Liver (tissue), 9 donors: ENCODE results near the gene NGF. TPM values are rescaled to one million over a fixed set of nuclear protein-coding genes. Genes with fewer than 3 reads are reported as not detected.

Experiments
- DNase-seq: peaks from one replicate; pipeline ENCODE4 v3.0.0-alpha.2; 2017; ENCODE audit warnings: low spot score
- H3K27ac ChIP-seq, 2 donors: one replicate each; pipeline ENCODE4 v1.7.0; 2013; ENCODE audit warnings: inconsistent platforms in 2 of 2, low read length in 2 of 2, control low read depth in 1 of 2, low read depth in 1 of 2, mild to moderate bottlenecking in 1 of 2
- H3K27me3 ChIP-seq, 4 donors: one replicate each; pipeline versions ENCODE4 v1.6.1 to v1.7.0; 2013; ENCODE audit warnings: low read length in 3 of 4, inconsistent platforms in 1 of 4, mild to moderate bottlenecking in 1 of 4, moderate library complexity in 1 of 4; ENCODE audit not compliant: control insufficient read depth in 4 of 4, insufficient read depth in 4 of 4
- H3K36me3 ChIP-seq, 4 donors: one replicate each; pipeline versions ENCODE4 v1.6.1 to v1.7.0; 2013; ENCODE audit warnings: low read length in 3 of 4, mild to moderate bottlenecking in 3 of 4, low read depth in 1 of 4, moderate library complexity in 1 of 4; ENCODE audit not compliant: control insufficient read depth in 4 of 4, insufficient read depth in 3 of 4
- H3K4me1 ChIP-seq, 4 donors: one replicate each; pipeline versions ENCODE4 v1.6.1 to v1.7.0; 2013; ENCODE audit warnings: low read length in 3 of 4, mild to moderate bottlenecking in 3 of 4, moderate library complexity in 1 of 4; ENCODE audit not compliant: control insufficient read depth in 4 of 4, insufficient read depth in 4 of 4
- H3K4me3 ChIP-seq, 3 donors: one replicate each; pipeline versions ENCODE4 v1.6.1 to v1.7.0; 2013; ENCODE audit warnings: low read length in 3 of 3, control low read depth in 1 of 3, low read depth in 1 of 3, mild to moderate bottlenecking in 1 of 3
- H3K9ac ChIP-seq, 2 donors: one replicate each; pipeline ENCODE4 v1.7.0; 2013; ENCODE audit warnings: low read length in 2 of 2, mild to moderate bottlenecking in 2 of 2, moderate library complexity in 2 of 2, control low read depth in 1 of 2, low read depth in 1 of 2
- H3K9me3 ChIP-seq, 4 donors: one replicate each; pipeline versions ENCODE4 v1.6.1 to v1.7.0; 2013; ENCODE audit warnings: low read length in 3 of 4; ENCODE audit not compliant: control insufficient read depth in 4 of 4
- ATF3 ChIP-seq: IDR thresholded peaks from 2 replicates; pipeline ENCODE4 v1.6.1; 2016; ENCODE audit warnings: antibody characterized with exemption
- GABPA ChIP-seq, 2 donors: IDR thresholded peaks in 1 of 2; conservative IDR thresholded peaks in 1 of 2; 2 replicates each; pipeline ENCODE4 v1.6.1; 2016; ENCODE audit warnings: antibody characterized with exemption in 2 of 2, mild to moderate bottlenecking in 1 of 2, moderate library complexity in 1 of 2
- NR2F2 ChIP-seq: IDR thresholded peaks from 2 replicates; pipeline ENCODE4 v1.6.1; 2016; ENCODE audit warnings: antibody characterized with exemption
- RAD21 ChIP-seq, 2 donors: IDR thresholded peaks; 2 replicates each; pipeline ENCODE4 v1.6.1; 2016; ENCODE audit warnings: antibody characterized with exemption in 2 of 2, mild to moderate bottlenecking in 2 of 2
- SP1 ChIP-seq: IDR thresholded peaks from 2 replicates; pipeline ENCODE4 v1.6.1; 2018; ENCODE audit warnings: antibody characterized with exemption, mild to moderate bottlenecking
- TAF1 ChIP-seq: conservative IDR thresholded peaks from 2 replicates; pipeline ENCODE4 v1.6.1; 2016; ENCODE audit warnings: antibody characterized with exemption, mild to moderate bottlenecking
- WGBS: extraction: QIAGEN DNeasy Blood & Tissue Kit; methylation state at CpG from one replicate; pipeline ENCODE4 v1.1.7; 2013; 5-methylcytosine and 5-hydroxymethylcytosine counted together
- polyA plus RNA-seq, 2 donors: library from polyadenylated mRNA; stranded (reverse) in 1 of 2; unstranded in 1 of 2; fragments of 200-250 nt in 1 of 2; fragments of >200 nt in 1 of 2; fragmentation: Nextera tagmentation in 1 of 2; extraction: Ambion mirVana in 1 of 2; gene quantifications; one replicate each; pipeline versions ENCODE4 v1.2.1 to v1.2.3, GENCODE V29; 2013 to 2015
- total RNA-seq, 2 donors: library from RNA; depleted of rRNA; stranded (reverse); fragments of >200 nt; gene quantifications; one replicate each; pipeline ENCODE4 v1.2.3, GENCODE V29; 2014
- TF ChIP-seq, protein P1 (sequence below): IDR thresholded peaks from 2 replicates; pipeline ENCODE4 v1.6.1; 2016; ENCODE audit warnings: antibody characterized with exemption, mild to moderate bottlenecking
- TF ChIP-seq, protein P2 (sequence below): IDR thresholded peaks from 2 replicates; pipeline ENCODE4 v1.6.1; 2016; ENCODE audit warnings: antibody characterized with exemption
- TF ChIP-seq, protein P3 (sequence below): IDR thresholded peaks from 2 replicates; pipeline ENCODE4 v1.6.1; 2016; ENCODE audit warnings: antibody characterized with exemption
- donor health status: healthy.
- donor health status: healthy.
- donor health status: healthy.
- donor health status: healthy.
- donor health status: healthy.

Gene NGF
- total and polyA plus RNA-seq, 4 donors, result 0.79 to 2.1 (median 1.2) TPM

GRCh38 chr1:115280064-115280463, 58.0 kb downstream of the NGF start:
- 80% methylated on average over 8 of the region's 8 CpGs for WGBS
- TF ChIP-seq, protein P1, sequence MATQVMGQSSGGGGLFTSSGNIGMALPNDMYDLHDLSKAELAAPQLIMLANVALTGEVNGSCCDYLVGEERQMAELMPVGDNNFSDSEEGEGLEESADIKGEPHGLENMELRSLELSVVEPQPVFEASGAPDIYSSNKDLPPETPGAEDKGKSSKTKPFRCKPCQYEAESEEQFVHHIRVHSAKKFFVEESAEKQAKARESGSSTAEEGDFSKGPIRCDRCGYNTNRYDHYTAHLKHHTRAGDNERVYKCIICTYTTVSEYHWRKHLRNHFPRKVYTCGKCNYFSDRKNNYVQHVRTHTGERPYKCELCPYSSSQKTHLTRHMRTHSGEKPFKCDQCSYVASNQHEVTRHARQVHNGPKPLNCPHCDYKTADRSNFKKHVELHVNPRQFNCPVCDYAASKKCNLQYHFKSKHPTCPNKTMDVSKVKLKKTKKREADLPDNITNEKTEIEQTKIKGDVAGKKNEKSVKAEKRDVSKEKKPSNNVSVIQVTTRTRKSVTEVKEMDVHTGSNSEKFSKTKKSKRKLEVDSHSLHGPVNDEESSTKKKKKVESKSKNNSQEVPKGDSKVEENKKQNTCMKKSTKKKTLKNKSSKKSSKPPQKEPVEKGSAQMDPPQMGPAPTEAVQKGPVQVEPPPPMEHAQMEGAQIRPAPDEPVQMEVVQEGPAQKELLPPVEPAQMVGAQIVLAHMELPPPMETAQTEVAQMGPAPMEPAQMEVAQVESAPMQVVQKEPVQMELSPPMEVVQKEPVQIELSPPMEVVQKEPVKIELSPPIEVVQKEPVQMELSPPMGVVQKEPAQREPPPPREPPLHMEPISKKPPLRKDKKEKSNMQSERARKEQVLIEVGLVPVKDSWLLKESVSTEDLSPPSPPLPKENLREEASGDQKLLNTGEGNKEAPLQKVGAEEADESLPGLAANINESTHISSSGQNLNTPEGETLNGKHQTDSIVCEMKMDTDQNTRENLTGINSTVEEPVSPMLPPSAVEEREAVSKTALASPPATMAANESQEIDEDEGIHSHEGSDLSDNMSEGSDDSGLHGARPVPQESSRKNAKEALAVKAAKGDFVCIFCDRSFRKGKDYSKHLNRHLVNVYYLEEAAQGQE, result no peak
- TF ChIP-seq TAF1, result no peak
- no peak for TF ChIP-seq NR2F2
- TF ChIP-seq ATF3, result no peak
- TF ChIP-seq SP1, result no peak
- TF ChIP-seq RAD21 (IDR thresholded peaks at IDR 0.05), result no peak
- no peak for DNase-seq
- H3K9me3 ChIP-seq, result peaks cover 0 to 8% (median 3%) of the 10 kb centered on the region in 4 donors
- peaks cover 0 to 2% (median 0%) of the 10 kb centered on the region in 4 donors for H3K27me3 ChIP-seq
- no peak overlapping the region for H3K9ac ChIP-seq
- H3K27ac ChIP-seq, result no peak overlapping the region
- no peaks in the 10 kb centered on the region for H3K36me3 ChIP-seq
- H3K4me1 ChIP-seq, result no peaks in the 10 kb centered on the region
- H3K4me3 ChIP-seq, result no peak overlapping the region

DNA sequence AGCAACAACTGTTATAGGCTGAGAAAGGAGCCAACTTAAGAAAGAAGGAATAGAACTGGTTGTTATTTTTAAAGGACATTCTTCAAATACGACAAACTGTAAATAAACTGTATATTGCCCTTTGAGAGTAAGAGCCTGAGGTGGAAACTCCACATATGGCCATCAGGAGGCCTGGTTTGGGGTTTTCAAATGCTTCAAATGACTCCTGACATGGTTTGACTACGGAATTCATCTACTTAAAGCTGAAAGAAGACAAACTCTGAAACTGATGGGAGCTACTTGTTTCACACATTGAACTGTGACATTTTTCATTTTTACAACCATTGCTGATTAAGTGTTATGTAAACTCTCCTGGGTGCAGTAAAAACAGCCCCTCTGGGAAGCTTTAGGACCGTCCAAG, 59.8 kb downstream of the NGF start:
- Histone ChIP-seq H3K9ac (no peak overlapping the region), H3K36me3 (no peaks in the 10 kb centered on the region), H3K9me3 (peaks cover 0 to 8% (median 3%) of the 10 kb centered on the region in 4 donors), H3K27ac (no peak overlapping the region), H3K4me3 (no peak overlapping the region), H3K27me3 (peaks cover 0 to 2% (median 0%) of the 10 kb centered on the region in 4 donors), H3K4me1 (no peaks in the 10 kb centered on the region)
- 67% methylated on average over 3 of the region's 3 CpGs for WGBS
- TF ChIP-seq GABPA (IDR thresholded peaks at IDR 0.05 in 1 of 2, conservative IDR thresholded peaks at IDR 0.05 in 1 of 2), result no peak
- no peak for TF ChIP-seq SP1
- TF ChIP-seq, protein P2, sequence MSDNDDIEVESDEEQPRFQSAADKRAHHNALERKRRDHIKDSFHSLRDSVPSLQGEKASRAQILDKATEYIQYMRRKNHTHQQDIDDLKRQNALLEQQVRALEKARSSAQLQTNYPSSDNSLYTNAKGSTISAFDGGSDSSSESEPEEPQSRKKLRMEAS, result no peak
- TF ChIP-seq, protein P3, sequence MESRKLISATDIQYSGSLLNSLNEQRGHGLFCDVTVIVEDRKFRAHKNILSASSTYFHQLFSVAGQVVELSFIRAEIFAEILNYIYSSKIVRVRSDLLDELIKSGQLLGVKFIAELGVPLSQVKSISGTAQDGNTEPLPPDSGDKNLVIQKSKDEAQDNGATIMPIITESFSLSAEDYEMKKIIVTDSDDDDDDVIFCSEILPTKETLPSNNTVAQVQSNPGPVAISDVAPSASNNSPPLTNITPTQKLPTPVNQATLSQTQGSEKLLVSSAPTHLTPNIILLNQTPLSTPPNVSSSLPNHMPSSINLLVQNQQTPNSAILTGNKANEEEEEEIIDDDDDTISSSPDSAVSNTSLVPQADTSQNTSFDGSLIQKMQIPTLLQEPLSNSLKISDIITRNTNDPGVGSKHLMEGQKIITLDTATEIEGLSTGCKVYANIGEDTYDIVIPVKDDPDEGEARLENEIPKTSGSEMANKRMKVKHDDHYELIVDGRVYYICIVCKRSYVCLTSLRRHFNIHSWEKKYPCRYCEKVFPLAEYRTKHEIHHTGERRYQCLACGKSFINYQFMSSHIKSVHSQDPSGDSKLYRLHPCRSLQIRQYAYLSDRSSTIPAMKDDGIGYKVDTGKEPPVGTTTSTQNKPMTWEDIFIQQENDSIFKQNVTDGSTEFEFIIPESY, result no peak
- TF ChIP-seq, protein P1, result no peak
- no peak for DNase-seq
